C4-2B (cell line): Measurements from ENCODE around the gene DEFB132.
"Not testable (repeated sequence)": the region's sequence is repeated elsewhere in the genome, so short reads cannot be mapped to it uniquely, and the experiment has no call there.

Source experiments
- H3K27ac ChIP-seq: fragments of 450-650 bp; 2 replicates; pipeline ENCODE4 v1.5.1; 2017
- ZFX ChIP-seq: fragments of 450-650 bp; IDR thresholded peaks from 2 replicates; pipeline ENCODE4 v1.6.1; 2017
- TF ChIP-seq, protein P1 (sequence below): fragments of 450-650 bp; conservative IDR thresholded peaks from 2 replicates; pipeline ENCODE4 v1.5.1; 2017; ENCODE audit warnings: mild to moderate bottlenecking

DEFB132 gene

GRCh38 chr20:242905-243304 lies 14.6 kb upstream of the DEFB132 start:
- no peak for TF ChIP-seq ZFX
- TF ChIP-seq, protein P1, sequence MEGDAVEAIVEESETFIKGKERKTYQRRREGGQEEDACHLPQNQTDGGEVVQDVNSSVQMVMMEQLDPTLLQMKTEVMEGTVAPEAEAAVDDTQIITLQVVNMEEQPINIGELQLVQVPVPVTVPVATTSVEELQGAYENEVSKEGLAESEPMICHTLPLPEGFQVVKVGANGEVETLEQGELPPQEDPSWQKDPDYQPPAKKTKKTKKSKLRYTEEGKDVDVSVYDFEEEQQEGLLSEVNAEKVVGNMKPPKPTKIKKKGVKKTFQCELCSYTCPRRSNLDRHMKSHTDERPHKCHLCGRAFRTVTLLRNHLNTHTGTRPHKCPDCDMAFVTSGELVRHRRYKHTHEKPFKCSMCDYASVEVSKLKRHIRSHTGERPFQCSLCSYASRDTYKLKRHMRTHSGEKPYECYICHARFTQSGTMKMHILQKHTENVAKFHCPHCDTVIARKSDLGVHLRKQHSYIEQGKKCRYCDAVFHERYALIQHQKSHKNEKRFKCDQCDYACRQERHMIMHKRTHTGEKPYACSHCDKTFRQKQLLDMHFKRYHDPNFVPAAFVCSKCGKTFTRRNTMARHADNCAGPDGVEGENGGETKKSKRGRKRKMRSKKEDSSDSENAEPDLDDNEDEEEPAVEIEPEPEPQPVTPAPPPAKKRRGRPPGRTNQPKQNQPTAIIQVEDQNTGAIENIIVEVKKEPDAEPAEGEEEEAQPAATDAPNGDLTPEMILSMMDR = no peak
- no peak overlapping the region for H3K27ac ChIP-seq

- H3K27ac ChIP-seq = no peak overlapping the region
- TF ChIP-seq ZFX = no peak
These were observed 6.2 kb upstream of the DEFB132 start for GRCh38 chr20:251354-251753.

DNA sequence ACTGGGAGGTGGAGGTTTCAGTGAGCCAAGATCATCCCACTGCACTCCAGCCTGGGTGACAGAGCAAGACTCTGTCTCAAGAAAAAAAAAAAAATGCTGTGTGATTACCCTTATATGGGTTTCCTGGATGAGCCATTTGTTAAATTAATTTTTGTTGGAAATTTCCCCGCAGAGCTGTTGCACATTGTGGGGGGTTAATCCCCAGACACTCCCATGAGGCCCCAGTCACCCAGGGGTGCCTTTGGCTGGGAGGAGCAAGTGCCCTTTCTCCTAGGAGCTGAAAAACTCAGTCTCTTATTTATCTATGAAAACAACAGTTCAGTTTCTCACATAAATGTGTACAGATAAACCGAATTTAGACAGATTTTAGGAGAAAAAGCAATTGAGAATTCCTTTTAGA lies 4.7 kb upstream of the DEFB132 start:
- no peak for TF ChIP-seq ZFX
- TF ChIP-seq, protein P1 = no peak
- H3K27ac ChIP-seq = no peak overlapping the region

DNA sequence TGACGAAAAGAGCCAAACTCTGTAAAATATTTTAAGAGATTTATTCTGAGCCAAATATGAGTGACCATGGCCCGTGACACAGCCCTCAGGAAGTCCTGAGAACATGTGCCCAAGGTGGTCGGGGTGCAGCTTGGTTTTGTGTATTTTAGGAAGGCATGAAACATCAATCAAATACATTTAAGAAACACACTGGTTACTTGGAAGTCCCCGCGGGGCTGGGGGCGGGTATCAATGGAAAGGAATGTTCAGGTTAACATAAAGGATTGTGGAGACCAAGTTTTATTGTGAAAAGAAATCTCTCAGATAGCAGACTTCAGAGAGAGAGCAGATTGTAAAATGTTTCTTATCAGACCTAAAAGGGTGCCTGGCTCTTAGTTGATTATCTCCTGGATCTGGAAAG lies 4.1 kb upstream of the DEFB132 start:
- H3K27ac ChIP-seq = not testable (repeated sequence)

GRCh38 chr20:258269-258858 lies 840 bp downstream of the DEFB132 start:
- H3K27ac ChIP-seq = peak overlapping the region; percentile 86
- TF ChIP-seq, protein P1 = no peak
- no peak for TF ChIP-seq ZFX

GRCh38 chr20:258963-259362 lies 1.4 kb downstream of the DEFB132 start:
- TF ChIP-seq ZFX = no peak
- TF ChIP-seq, protein P1 = no peak
- H3K27ac ChIP-seq = peak overlapping the region; percentile 86; the same call in 1 of the 2 replicates

DNA sequence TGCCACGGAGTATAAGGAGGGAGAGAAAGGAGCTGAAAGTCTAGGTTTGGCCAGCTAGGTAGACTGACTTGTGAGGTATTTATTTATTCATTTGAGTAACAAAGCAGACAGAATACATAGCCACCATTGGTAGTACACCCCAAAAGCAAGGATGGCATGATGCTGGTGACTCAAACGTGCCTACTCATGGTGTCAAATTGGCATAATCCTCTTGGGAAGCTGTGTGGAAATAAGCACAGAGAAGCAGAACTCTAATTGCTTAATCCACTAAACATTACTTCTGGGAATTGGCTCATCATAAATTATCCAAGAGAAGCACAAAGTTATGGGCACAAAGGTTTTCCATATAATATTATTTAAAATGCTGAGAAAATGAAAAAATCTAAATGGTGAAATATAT lies 2.5 kb downstream of the DEFB132 start:
- TF ChIP-seq ZFX = no peak
- no peak overlapping the region for H3K27ac ChIP-seq

- H3K27ac ChIP-seq = no peak overlapping the region
- no peak for TF ChIP-seq ZFX
- TF ChIP-seq, protein P1 = no peak
These were observed 6.2 kb downstream of the DEFB132 start for GRCh38 chr20:263701-264100.

DNA sequence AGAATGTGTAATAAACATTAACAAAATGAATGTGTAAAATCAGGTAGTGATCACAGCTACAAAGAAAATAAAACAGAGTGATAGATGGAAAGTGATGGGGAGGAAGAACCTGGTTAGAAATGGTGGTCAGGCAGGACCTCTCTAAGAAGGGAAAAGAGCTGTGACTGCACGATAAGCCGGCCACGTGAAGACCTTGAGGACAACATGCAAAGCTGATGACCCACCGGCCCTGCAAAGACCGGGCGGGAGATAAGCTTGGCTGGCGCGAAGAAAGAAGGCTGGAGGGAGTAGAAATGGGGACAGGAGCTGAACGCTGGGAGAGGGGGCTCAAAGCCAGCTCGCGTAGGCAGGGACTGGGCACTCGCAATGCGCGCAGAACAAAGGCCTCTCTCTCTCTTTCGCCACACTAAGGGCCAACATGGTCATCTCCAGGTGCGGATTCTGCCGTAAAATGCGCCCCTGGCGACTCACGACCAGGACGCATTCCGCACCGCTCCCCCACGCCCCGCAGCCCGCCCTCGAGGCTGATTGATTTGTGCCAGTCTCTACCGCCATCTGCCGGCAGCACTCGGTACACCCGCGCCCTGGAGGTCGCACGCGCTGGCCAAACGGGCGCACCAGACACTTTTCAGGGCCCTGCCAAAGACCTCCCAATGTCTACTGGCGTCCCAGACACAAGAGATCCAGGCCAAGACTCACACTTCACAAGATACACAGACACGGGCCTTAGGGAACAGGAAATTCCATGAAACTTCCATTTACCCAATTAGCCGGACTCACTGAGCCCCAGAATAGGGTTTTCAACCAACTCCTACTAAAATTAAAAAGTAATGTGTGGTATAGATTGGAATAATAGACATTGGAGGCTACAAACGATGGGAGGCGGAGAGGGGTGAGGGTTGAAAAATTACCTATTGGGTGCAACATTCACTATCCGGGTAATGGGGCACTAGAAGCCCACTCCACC lies 9.4 kb downstream of the DEFB132 start:
- no peak for TF ChIP-seq ZFX
- TF ChIP-seq, protein P1 = peak; percentile 92
- peak overlapping the region; percentile 24 for H3K27ac ChIP-seq
